Stomach (tissue), 4 donors: ENCODE measurements around the gene RBM39.

Experiments
- EP300 ChIP-seq: sonication (generic); formaldehyde crosslinking; IDR thresholded peaks from one replicate; pipeline ENCODE4 v1.6.1; 2017; ENCODE audit warnings: antibody characterized with exemption
- POLR2A ChIP-seq, 4 donors: fragments of 450-650 bp; IDR thresholded peaks; one replicate each; pipeline ENCODE4 v1.6.1; 2016; ENCODE audit warnings: antibody characterized with exemption in 4 of 4, control low read depth in 2 of 4, mild to moderate bottlenecking in 1 of 4, moderate library complexity in 1 of 4
- POLR2AphosphoS5 ChIP-seq, 3 donors: sonication (generic); formaldehyde crosslinking; IDR thresholded peaks; one replicate each; pipeline ENCODE4 v1.6.1; 2016; ENCODE audit warnings: antibody characterized with exemption in 3 of 3
- TF ChIP-seq, protein P1 (sequence below), 7 experiments: fragments of 450-650 bp in 4 of 7; fragments of 200-600 bp in 3 of 7; sonication (generic) in 3 of 7; IDR thresholded peaks; one replicate each; pipeline ENCODE4 v1.5.1; 2016 to 2019; ENCODE audit warnings: antibody characterized with exemption in 7 of 7, control low read depth in 2 of 7, mild to moderate bottlenecking in 1 of 7

- TF ChIP-seq, protein P1, sequence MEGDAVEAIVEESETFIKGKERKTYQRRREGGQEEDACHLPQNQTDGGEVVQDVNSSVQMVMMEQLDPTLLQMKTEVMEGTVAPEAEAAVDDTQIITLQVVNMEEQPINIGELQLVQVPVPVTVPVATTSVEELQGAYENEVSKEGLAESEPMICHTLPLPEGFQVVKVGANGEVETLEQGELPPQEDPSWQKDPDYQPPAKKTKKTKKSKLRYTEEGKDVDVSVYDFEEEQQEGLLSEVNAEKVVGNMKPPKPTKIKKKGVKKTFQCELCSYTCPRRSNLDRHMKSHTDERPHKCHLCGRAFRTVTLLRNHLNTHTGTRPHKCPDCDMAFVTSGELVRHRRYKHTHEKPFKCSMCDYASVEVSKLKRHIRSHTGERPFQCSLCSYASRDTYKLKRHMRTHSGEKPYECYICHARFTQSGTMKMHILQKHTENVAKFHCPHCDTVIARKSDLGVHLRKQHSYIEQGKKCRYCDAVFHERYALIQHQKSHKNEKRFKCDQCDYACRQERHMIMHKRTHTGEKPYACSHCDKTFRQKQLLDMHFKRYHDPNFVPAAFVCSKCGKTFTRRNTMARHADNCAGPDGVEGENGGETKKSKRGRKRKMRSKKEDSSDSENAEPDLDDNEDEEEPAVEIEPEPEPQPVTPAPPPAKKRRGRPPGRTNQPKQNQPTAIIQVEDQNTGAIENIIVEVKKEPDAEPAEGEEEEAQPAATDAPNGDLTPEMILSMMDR (IDR thresholded peaks at IDR 0.05), result no peak
- TF ChIP-seq POLR2AphosphoS5 (IDR thresholded peaks at IDR 0.05) (no peak), POLR2A (IDR thresholded peaks at IDR 0.05) (no peak), EP300 (no peak)
These were observed 22.3 kb downstream of the RBM39 start for GRCh38 chr20:35719717-35720116.
